Keratinocyte (primary cell): ENCODE data around the gene PSAP.

Source experiments
- EZH2 ChIP-seq: IDR thresholded peaks from one replicate; pipeline ENCODE4 v1.6.1; 2012; ENCODE audit warnings: inconsistent platforms, mild to moderate bottlenecking, low read length, moderate library complexity
- TF ChIP-seq, protein P1 (sequence below), 3 experiments: IDR thresholded peaks in 1 of 3; conservative IDR thresholded peaks in 1 of 3; optimal IDR thresholded peaks in 1 of 3; 2 replicates in 2 of 3; 3 replicates in 1 of 3; pipeline versions ENCODE3 to v1.5.1; 2011; ENCODE audit warnings: low read length in 3 of 3, mild to moderate bottlenecking in 3 of 3, moderate library complexity in 2 of 3, control low read depth in 1 of 3, inconsistent platforms in 1 of 3; ENCODE audit not compliant: insufficient read depth in 2 of 3; ENCODE audit errors: extremely low read depth in 1 of 3

DNA sequence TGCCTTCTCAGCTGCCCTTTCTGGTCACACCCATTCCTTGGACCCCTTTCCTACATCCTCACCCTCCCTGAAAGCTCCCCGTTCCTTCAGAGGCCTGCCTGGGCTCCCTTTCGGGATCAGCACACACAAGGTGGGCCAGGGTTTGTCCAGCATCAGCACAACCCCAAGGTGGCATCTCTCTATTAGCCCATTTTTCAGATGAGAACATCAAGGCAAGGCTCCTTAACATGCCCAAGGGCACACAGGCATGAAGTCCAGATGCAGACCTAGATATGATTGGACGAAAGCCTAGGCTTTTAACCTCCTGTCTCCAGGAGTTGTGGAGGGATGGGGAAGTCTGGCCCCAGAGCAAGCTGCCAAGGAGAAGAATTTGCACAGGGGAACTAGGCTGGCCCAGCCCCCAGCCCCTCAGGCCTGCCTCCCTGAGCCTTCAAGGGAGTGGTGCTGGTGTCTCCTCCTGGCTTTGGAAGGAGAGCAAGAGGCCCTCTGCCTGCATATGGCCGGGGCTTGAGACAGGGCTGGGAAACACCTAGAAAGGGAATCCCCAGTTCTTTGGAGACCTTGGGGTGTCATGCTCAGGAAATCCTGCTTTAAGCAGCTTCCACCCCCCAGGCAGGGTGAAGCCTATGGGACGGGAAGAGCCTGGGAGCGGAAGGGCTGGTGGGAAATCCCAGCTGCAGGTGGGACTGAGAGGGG, 68.7 kb downstream of the PSAP start:
- TF ChIP-seq, protein P1, sequence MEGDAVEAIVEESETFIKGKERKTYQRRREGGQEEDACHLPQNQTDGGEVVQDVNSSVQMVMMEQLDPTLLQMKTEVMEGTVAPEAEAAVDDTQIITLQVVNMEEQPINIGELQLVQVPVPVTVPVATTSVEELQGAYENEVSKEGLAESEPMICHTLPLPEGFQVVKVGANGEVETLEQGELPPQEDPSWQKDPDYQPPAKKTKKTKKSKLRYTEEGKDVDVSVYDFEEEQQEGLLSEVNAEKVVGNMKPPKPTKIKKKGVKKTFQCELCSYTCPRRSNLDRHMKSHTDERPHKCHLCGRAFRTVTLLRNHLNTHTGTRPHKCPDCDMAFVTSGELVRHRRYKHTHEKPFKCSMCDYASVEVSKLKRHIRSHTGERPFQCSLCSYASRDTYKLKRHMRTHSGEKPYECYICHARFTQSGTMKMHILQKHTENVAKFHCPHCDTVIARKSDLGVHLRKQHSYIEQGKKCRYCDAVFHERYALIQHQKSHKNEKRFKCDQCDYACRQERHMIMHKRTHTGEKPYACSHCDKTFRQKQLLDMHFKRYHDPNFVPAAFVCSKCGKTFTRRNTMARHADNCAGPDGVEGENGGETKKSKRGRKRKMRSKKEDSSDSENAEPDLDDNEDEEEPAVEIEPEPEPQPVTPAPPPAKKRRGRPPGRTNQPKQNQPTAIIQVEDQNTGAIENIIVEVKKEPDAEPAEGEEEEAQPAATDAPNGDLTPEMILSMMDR (optimal IDR thresholded peaks at IDR 0.05 in 1 of 3, IDR thresholded peaks at IDR 0.05 in 1 of 3, conservative IDR thresholded peaks at IDR 0.05 in 1 of 3; ENCODE audit: extremely low read depth in 1 of 3, insufficient read depth in 2 of 3, low read length in 3 of 3) = no peak
- TF ChIP-seq EZH2 = no peak
